ENCODE data around the gene RAB37. TPM values are rescaled to one million over a fixed set of nuclear protein-coding genes. Genes with fewer than 3 reads are reported as not detected.

Gene RAB37
- polyA plus RNA-seq, 1 experiment = 0.21 TPM

- Histone ChIP-seq H3K27ac (ENCODE audit: low read depth, low read length) (no peak overlapping the region), H3K4me3 (ENCODE audit: low read depth, low read length) (no peak overlapping the region), H3K27me3 (ENCODE audit: control insufficient read depth, insufficient read depth, low read length) (no peaks in the 10 kb centered on the region), H3K9me3 (ENCODE audit: control insufficient read depth, insufficient read depth, low read length) (peaks cover 13% of the 10 kb centered on the region)
- no peak for TF ChIP-seq CTCF (IDR thresholded peaks at IDR 0.05; ENCODE audit: low read depth, low read length)
- DNase-seq (ENCODE audit: low read depth, low spot score) = no peak
- ChIA-PET POLR2A (no interaction called here), CTCF (no interaction called here)
Observed at GRCh38 chr17:74725111-74725510, 11.9 kb upstream of the RAB37 start.

GRCh38 chr17:74728033-74728701 lies 8.9 kb upstream of the RAB37 start:
- no peak for TF ChIP-seq CTCF (IDR thresholded peaks at IDR 0.05; ENCODE audit: low read depth, low read length)
- H3K27me3 ChIP-seq (ENCODE audit: control insufficient read depth, insufficient read depth, low read length) = no peaks in the 10 kb centered on the region
- H3K4me3 ChIP-seq (ENCODE audit: low read depth, low read length) = no peak overlapping the region
- ChIA-PET CTCF (no interaction called here), POLR2A (no interaction called here)
- H3K27ac ChIP-seq (ENCODE audit: low read depth, low read length) = no peak overlapping the region
- peaks cover 16% of the 10 kb centered on the region for H3K9me3 ChIP-seq (ENCODE audit: control insufficient read depth, insufficient read depth, low read length)
- no peak for DNase-seq (ENCODE audit: low read depth, low spot score)

GRCh38 chr17:74728702-74729075 lies 8.4 kb upstream of the RAB37 start:
- H3K4me3 ChIP-seq (ENCODE audit: low read depth, low read length) = no peak overlapping the region
- CTCF ChIA-PET = no interaction called here

GRCh38 chr17:74729368-74729767 lies 7.7 kb upstream of the RAB37 start:
- Histone ChIP-seq H3K27ac (ENCODE audit: low read depth, low read length) (no peak overlapping the region), H3K9me3 (ENCODE audit: control insufficient read depth, insufficient read depth, low read length) (peaks cover 16% of the 10 kb centered on the region), H3K4me3 (ENCODE audit: low read depth, low read length) (no peak overlapping the region), H3K27me3 (ENCODE audit: control insufficient read depth, insufficient read depth, low read length) (no peaks in the 10 kb centered on the region)
- TF ChIP-seq CTCF (IDR thresholded peaks at IDR 0.05; ENCODE audit: low read depth, low read length) = no peak
- ChIA-PET CTCF (no interaction called here), POLR2A (no interaction called here)
- DNase-seq (ENCODE audit: low read depth, low spot score) = no peak

More at GRCh38 chr17:74728702-74729075, 8.4 kb upstream of the RAB37 start:
- Histone ChIP-seq H3K27me3 (ENCODE audit: control insufficient read depth, insufficient read depth, low read length) (no peaks in the 10 kb centered on the region), H3K27ac (ENCODE audit: low read depth, low read length) (no peak overlapping the region), H3K9me3 (ENCODE audit: control insufficient read depth, insufficient read depth, low read length) (peaks cover 16% of the 10 kb centered on the region)
- TF ChIP-seq CTCF (IDR thresholded peaks at IDR 0.05; ENCODE audit: low read depth, low read length) = no peak
- DNase-seq (ENCODE audit: low read depth, low spot score) = no peak
- POLR2A ChIA-PET = no interaction called here

- POLR2A ChIA-PET = no interaction called here
- no peak for TF ChIP-seq CTCF (IDR thresholded peaks at IDR 0.05; ENCODE audit: low read depth, low read length)
- Histone ChIP-seq H3K4me3 (ENCODE audit: low read depth, low read length) (no peak overlapping the region), H3K9me3 (ENCODE audit: control insufficient read depth, insufficient read depth, low read length) (peaks cover 16% of the 10 kb centered on the region), H3K27me3 (ENCODE audit: control insufficient read depth, insufficient read depth, low read length) (peaks cover 2% of the 10 kb centered on the region), H3K27ac (ENCODE audit: low read depth, low read length) (no peak overlapping the region)
- CTCF ChIA-PET = no interaction called here
- no peak for DNase-seq (ENCODE audit: low read depth, low spot score)
Observed at GRCh38 chr17:74729866-74730265, 7.2 kb upstream of the RAB37 start.
